GM12878 (cell line): ENCODE results near the gene VEPH1. TPM values are rescaled to one million over a fixed set of nuclear protein-coding genes. Genes with fewer than 3 reads are reported as not detected.

Experiments used
- ATAC-seq: fragments of 200-7000 bp; cut with Tn5 transposase; 3 replicates; pipeline ENCODE4 v1.9.1; 2020; ENCODE audit warnings: mild to moderate bottlenecking, moderate library complexity
- BruUV-seq: library from RNA; stranded (reverse); fragments of 400-500 nt; replicated peaks from 2 replicates; lab custom pipeline; 2021; lab: Mats Ljungman, UMichigan
- CTCF ChIA-PET: fragments of 300-600 bp; sonication (Branson Sonifier 250); formaldehyde crosslinking; extraction: SDS; loops from one replicate; lab custom pipeline; 2021; ENCODE audit warnings: inconsistent platforms; lab: Yijun Ruan, JAX
- POLR2A ChIA-PET: fragments of 350-600 bp; formaldehyde crosslinking; extraction: SDS; loops from one replicate; lab custom pipeline; 2021; ENCODE audit warnings: inconsistent platforms; lab: Charles Lee
- RAD21 ChIA-PET: fragments of 300-600 bp; sonication (Branson Sonifier 250); formaldehyde crosslinking; loops from one replicate; lab custom pipeline; 2023; ENCODE audit warnings: antibody characterized with exemption; ENCODE audit not compliant: unreplicated experiment; lab: Charles Lee
- SMC1A ChIA-PET: fragments of 300-600 bp; sonication (Branson Sonifier 250); formaldehyde crosslinking; loops from one replicate; lab custom pipeline; 2023; ENCODE audit not compliant: unreplicated experiment, uncharacterized antibody; lab: Charles Lee
- DNase-seq: peaks from one replicate; pipeline ENCODE4 v3.0.0-alpha.2; 2011; ENCODE audit warnings: low read depth, low spot score
- FAIRE-seq: peaks from 3 replicates; lab custom pipeline; 2011; peaks lifted over from hg19 to GRCh38; lab: Jason Lieb, UNC
- H2AFZ ChIP-seq: 2 replicates; pipeline ENCODE4 v1.6.0; 2011; ENCODE audit warnings: low read depth, low read length, control low read depth; ENCODE audit not compliant: control insufficient read depth
- H3K27ac ChIP-seq: 2 replicates; pipeline ENCODE4 v1.5.1; 2011; ENCODE audit warnings: control low read depth; ENCODE audit not compliant: control insufficient read depth, insufficient read depth
- H3K27me3 ChIP-seq, 2 experiments: replicated peaks in 1 of 2; 2 replicates each; pipeline versions ENCODE4 v1.6.0 to v1.6.1; 2011; ENCODE audit warnings: low read length in 1 of 2; ENCODE audit not compliant: control insufficient read depth in 2 of 2, insufficient read depth in 2 of 2
- H3K36me3 ChIP-seq, 2 experiments: 2 replicates each; pipeline ENCODE4 v1.5.1; 2011; ENCODE audit warnings: low read length in 1 of 2; ENCODE audit not compliant: control insufficient read depth in 2 of 2, insufficient read depth in 2 of 2
- H3K4me1 ChIP-seq: 2 replicates; pipeline ENCODE4 v1.6.1; 2011; ENCODE audit warnings: mild to moderate bottlenecking, low read length, moderate library complexity, mixed read lengths; ENCODE audit not compliant: control insufficient read depth, insufficient read depth
- H3K4me2 ChIP-seq: 2 replicates; pipeline ENCODE4 v1.6.0; 2011; ENCODE audit warnings: control low read depth; ENCODE audit not compliant: control insufficient read depth, insufficient read depth
- H3K4me3 ChIP-seq: fragments of 200-600 bp; sonication (generic); 2 replicates; pipeline ENCODE4 v1.5.1; 2016
- H3K79me2 ChIP-seq: 2 replicates; pipeline ENCODE4 v1.6.0; 2011; ENCODE audit warnings: low read length; ENCODE audit not compliant: control insufficient read depth, insufficient read depth
- H3K9ac ChIP-seq: 2 replicates; pipeline ENCODE4 v1.8.0; 2011; ENCODE audit warnings: low read length, control low read depth, mixed read lengths; ENCODE audit not compliant: control insufficient read depth, insufficient read depth
- H3K9me3 ChIP-seq: replicated peaks from 3 replicates; pipeline ENCODE4 v1.5.1; 2011; ENCODE audit warnings: mild to moderate bottlenecking, low read length; ENCODE audit not compliant: control insufficient read depth, insufficient read depth
- H4K20me1 ChIP-seq: 2 replicates; pipeline ENCODE4 v1.6.0; 2011; ENCODE audit not compliant: control insufficient read depth, insufficient read depth
- CBFB ChIP-seq: IDR thresholded peaks from 2 replicates; pipeline ENCODE4 v1.6.1; 2016; ENCODE audit warnings: antibody characterized with exemption, low read depth
- CEBPZ ChIP-seq: fragments of 150-350 bp; IDR thresholded peaks from 2 replicates; pipeline ENCODE4 v1.6.1; 2016; ENCODE audit warnings: low read depth, low read length
- GATAD2B ChIP-seq: fragments of 450-650 bp; conservative IDR thresholded peaks from 2 replicates; pipeline ENCODE4 v1.6.1; 2017; ENCODE audit warnings: low read depth, mild to moderate bottlenecking, moderate library complexity
- HCFC1 ChIP-seq: fragments of 150-350 bp; IDR thresholded peaks from 2 replicates; pipeline ENCODE4 v1.6.1; 2014; ENCODE audit warnings: low read length
- HDAC6 ChIP-seq: fragments of 200-600 bp; sonication (generic); IDR thresholded peaks from one replicate; pipeline ENCODE4 v1.8.0; 2017; ENCODE audit warnings: antibody characterized with exemption; ENCODE audit not compliant: unreplicated experiment
- MXI1 ChIP-seq: fragments of 150-350 bp; IDR thresholded peaks from 2 replicates; pipeline ENCODE4 v1.6.1; 2011; ENCODE audit warnings: low read depth, mild to moderate bottlenecking, inconsistent platforms, low read length, improper control_type of control experiment
- PAX5 ChIP-seq: IDR thresholded peaks from 2 replicates; pipeline ENCODE4 v1.6.1; 2011; ENCODE audit warnings: low read depth, low read length, borderline replicate concordance
- PAX8 ChIP-seq: fragments of 450-650 bp; IDR thresholded peaks from 2 replicates; pipeline ENCODE4 v1.6.1; 2017; ENCODE audit warnings: mild to moderate bottlenecking, moderate library complexity
- PBX3 ChIP-seq: IDR thresholded peaks from 2 replicates; pipeline ENCODE4 v1.6.1; 2011; ENCODE audit warnings: mild to moderate bottlenecking, low read depth, low read length, moderate library complexity; ENCODE audit not compliant: insufficient replicate concordance
- RAD21 ChIP-seq: IDR thresholded peaks from 2 replicates; pipeline ENCODE4 v1.6.1; 2011; ENCODE audit warnings: mild to moderate bottlenecking, low read depth, low read length, moderate library complexity; ENCODE audit not compliant: insufficient read depth
- STAT3 ChIP-seq: IDR thresholded peaks from 2 replicates; pipeline ENCODE4 v1.6.1; 2011; ENCODE audit warnings: low read depth, low read length, improper control_type of control experiment
- YY1 ChIP-seq: IDR thresholded peaks from 2 replicates; pipeline ENCODE4 v1.6.1; 2011; ENCODE audit warnings: low read depth, mild to moderate bottlenecking, low read length
- ZNF274 ChIP-seq: IDR thresholded peaks from one replicate; pipeline ENCODE4 v1.8.0; 2011; ENCODE audit not compliant: insufficient read length, insufficient read depth
- ZSCAN29 ChIP-seq: fragments of 450-650 bp; IDR thresholded peaks from 2 replicates; pipeline ENCODE4 v1.6.1; 2017; ENCODE audit warnings: mild to moderate bottlenecking, moderate library complexity
- in situ Hi-C: fragments of 300-500 bp; cut with MboI; formaldehyde crosslinking; loops from 9 replicates; pipeline ENCODE4 v1.14.3; 2018; ENCODE audit warnings: mixed read lengths
- intact Hi-C: fragments of 100-400 bp; cut with micrococcal nuclease; formaldehyde crosslinking; loops from one replicate; pipeline ENCODE4 v1.14.2; 2022; ENCODE audit not compliant: unreplicated experiment
- polyA plus RNA-seq, 11 experiments: library from polyadenylated mRNA; depleted of rRNA in 4 of 11; unstranded in 6 of 11; stranded (reverse) in 5 of 11; fragments of >200 nt; fragmentation: Nextera tagmentation in 4 of 11; fragmentation: Illumina TruSeq in 1 of 11; extraction: Ambion mirVana in 4 of 11; extraction: Trizol in 1 of 11; gene quantifications; 1 replicate in 1 of 11; 2 replicates in 10 of 11; pipeline versions ENCODE4 v1.2.1 to v1.2.3, GENCODE V29; 2011 to 2016; ENCODE audit warnings: inconsistent platforms in 2 of 11, missing spikeins in 2 of 11, low read depth in 1 of 11
- total RNA-seq, 4 experiments: library from RNA; depleted of rRNA in 3 of 4; stranded (reverse); fragments of >200 nt in 3 of 4; fragmentation: Illumina TruSeq in 1 of 4; extraction: Trizol in 1 of 4; gene quantifications; 2 replicates each; pipeline versions ENCODE4 v1.2.1 to v1.2.3, GENCODE V29; 2013 to 2021

The VEPH1 gene
- total and polyA plus RNA-seq, 10 of the 15 experiments (the other 5 are each of a cell fraction or from before 2014, with no cell fraction given): 0.04 to 0.26 (median 0.17) TPM; not detected in 7

GRCh38 chr3:157393113-157393512 is 110.1 kb downstream of the VEPH1 start:
- no peak for DNase-seq
- CTCF ChIA-PET: interaction anchor here (0.7 kb wide), 1 partner anchor 975 kb away, joined by 3 read pairs; no protein-coding TSS in a partner anchor
- SMC1A ChIA-PET: interaction anchor here (0.6 kb wide), 2 partner anchors 42 to 1647 kb away, joined by 3 to 4 read pairs; no protein-coding TSS in a partner anchor
- no peaks in the 10 kb centered on the region for H3K79me2 ChIP-seq
- BruUV-seq: no TSS peak
- no peak overlapping the region for H3K4me3 ChIP-seq
- no peak overlapping the region for H2AFZ ChIP-seq
- no peak for TF ChIP-seq ZNF274
- no peak for TF ChIP-seq PBX3
- TF ChIP-seq CBFB: no peak
- no peak for TF ChIP-seq GATAD2B
- no peak for TF ChIP-seq YY1
- TF ChIP-seq PAX5: no peak
- TF ChIP-seq ZSCAN29: no peak
- TF ChIP-seq MXI1: no peak
- no peak for TF ChIP-seq HCFC1
- no peak for TF ChIP-seq CEBPZ
- no peak for TF ChIP-seq PAX8
- no peak for TF ChIP-seq STAT3
- TF ChIP-seq HDAC6: no peak
- no peak for TF ChIP-seq RAD21
- FAIRE-seq: no peak
- H3K9ac ChIP-seq: no peak overlapping the region
- H3K27ac ChIP-seq: no peak overlapping the region
- no peaks in the 10 kb centered on the region for H3K36me3 ChIP-seq
- H3K4me2 ChIP-seq: no peak overlapping the region
- intact Hi-C loops (no loop called here), in situ Hi-C loops (no loop called here)
- no peak for ATAC-seq
- POLR2A ChIA-PET: no interaction called here
- RAD21 ChIA-PET: no interaction called here
- no peaks in the 10 kb centered on the region for H4K20me1 ChIP-seq
- H3K4me1 ChIP-seq: no peaks in the 10 kb centered on the region
- H3K9me3 ChIP-seq: no peaks in the 10 kb centered on the region
- H3K27me3 ChIP-seq: no peaks in the 10 kb centered on the region
